KOPT-K1 (cell line): ENCODE data around the gene ACACB.
"Not testable (repeated sequence)": the region's sequence is repeated elsewhere in the genome, so short reads cannot be mapped to it uniquely, and the experiment has no call there.

Experiments
- H3K27ac ChIP-seq: fragments of 200-600 bp; sonication (generic); 2 replicates; pipeline ENCODE4 v1.5.1; 2016; ENCODE audit warnings: antibody characterized with exemption, mild to moderate bottlenecking, low read depth, low read length; ENCODE audit not compliant: poor library complexity, severe bottlenecking
- H3K36me3 ChIP-seq: fragments of 200-600 bp; sonication (generic); 2 replicates; pipeline ENCODE4 v1.5.1; 2017; ENCODE audit warnings: antibody characterized with exemption, mild to moderate bottlenecking, low read length, moderate library complexity; ENCODE audit not compliant: insufficient read depth
- H3K9me3 ChIP-seq: fragments of 200-600 bp; sonication (generic); 2 replicates; pipeline ENCODE4 v1.5.1; 2017; ENCODE audit warnings: antibody characterized with exemption, low read length, mild to moderate bottlenecking; ENCODE audit not compliant: insufficient read depth, poor library complexity, severe bottlenecking

Gene ACACB

GRCh38 chr12:109147126-109147525, 30.7 kb downstream of the ACACB start:
- H3K27ac ChIP-seq, H3K9me3 ChIP-seq, H3K36me3 ChIP-seq: not testable (repeated sequence)

GRCh38 chr12:109147954-109148353, 31.6 kb downstream of the ACACB start:
- no peak overlapping the region for H3K27ac ChIP-seq

GRCh38 chr12:109150124-109150640, 33.8 kb downstream of the ACACB start:
- Histone ChIP-seq H3K27ac (no peak overlapping the region), H3K36me3 (no peaks in the 10 kb centered on the region)

More at GRCh38 chr12:109147954-109148353, 31.6 kb downstream of the ACACB start:
- H3K36me3 ChIP-seq: no peaks in the 10 kb centered on the region
- no peaks in the 10 kb centered on the region for H3K9me3 ChIP-seq

GRCh38 chr12:109151457-109151856, 35.1 kb downstream of the ACACB start:
- no peaks in the 10 kb centered on the region for H3K36me3 ChIP-seq
- H3K9me3 ChIP-seq: no peaks in the 10 kb centered on the region
- H3K27ac ChIP-seq: no peak overlapping the region

More at GRCh38 chr12:109150124-109150640, 33.8 kb downstream of the ACACB start:
- H3K9me3 ChIP-seq: no peaks in the 10 kb centered on the region

GRCh38 chr12:109153821-109154441, 37.5 kb downstream of the ACACB start:
- H3K27ac ChIP-seq: no peak overlapping the region
- H3K9me3 ChIP-seq: no peaks in the 10 kb centered on the region

GRCh38 chr12:109154451-109155438, 38.4 kb downstream of the ACACB start:
- Histone ChIP-seq H3K27ac (peak overlapping the region; percentile 57), H3K36me3 (no peaks in the 10 kb centered on the region), H3K9me3 (no peaks in the 10 kb centered on the region)

More at GRCh38 chr12:109153821-109154441, 37.5 kb downstream of the ACACB start:
- no peaks in the 10 kb centered on the region for H3K36me3 ChIP-seq

GRCh38 chr12:109156036-109156435, 39.6 kb downstream of the ACACB start:
- no peaks in the 10 kb centered on the region for H3K9me3 ChIP-seq
- no peak overlapping the region for H3K27ac ChIP-seq
- H3K36me3 ChIP-seq: no peaks in the 10 kb centered on the region

GRCh38 chr12:109156586-109156985, 40.2 kb downstream of the ACACB start:
- H3K36me3 ChIP-seq: no peaks in the 10 kb centered on the region
- H3K9me3 ChIP-seq: no peaks in the 10 kb centered on the region
- H3K27ac ChIP-seq: no peak overlapping the region

- Histone ChIP-seq H3K27ac (no peak overlapping the region), H3K9me3 (no peaks in the 10 kb centered on the region), H3K36me3 (no peaks in the 10 kb centered on the region)
Observed at GRCh38 chr12:109157986-109158385, 41.6 kb downstream of the ACACB start.

- Histone ChIP-seq H3K36me3 (no peaks in the 10 kb centered on the region), H3K27ac (no peak overlapping the region)
Observed at GRCh38 chr12:109160433-109160832, 44.0 kb downstream of the ACACB start.

GRCh38 chr12:109160873-109161272, 44.5 kb downstream of the ACACB start:
- Histone ChIP-seq H3K27ac (no peak overlapping the region), H3K36me3 (no peaks in the 10 kb centered on the region), H3K9me3 (no peaks in the 10 kb centered on the region)

More at GRCh38 chr12:109160433-109160832, 44.0 kb downstream of the ACACB start:
- H3K9me3 ChIP-seq: no peaks in the 10 kb centered on the region

GRCh38 chr12:109162551-109162950, 46.2 kb downstream of the ACACB start:
- H3K27ac ChIP-seq: no peak overlapping the region
- H3K36me3 ChIP-seq: no peaks in the 10 kb centered on the region
- H3K9me3 ChIP-seq: no peaks in the 10 kb centered on the region

- H3K9me3 ChIP-seq: no peaks in the 10 kb centered on the region
- H3K27ac ChIP-seq: no peak overlapping the region
- H3K36me3 ChIP-seq: no peaks in the 10 kb centered on the region
Observed at GRCh38 chr12:109163167-109163566, 46.8 kb downstream of the ACACB start.

- H3K9me3 ChIP-seq: no peaks in the 10 kb centered on the region
- no peaks in the 10 kb centered on the region for H3K36me3 ChIP-seq
- H3K27ac ChIP-seq: no peak overlapping the region
Observed at GRCh38 chr12:109165599-109165998, 49.2 kb downstream of the ACACB start.

GRCh38 chr12:109166371-109166770, 50.0 kb downstream of the ACACB start:
- no peak overlapping the region for H3K27ac ChIP-seq
- no peaks in the 10 kb centered on the region for H3K36me3 ChIP-seq
- no peaks in the 10 kb centered on the region for H3K9me3 ChIP-seq
